WTC11 (cell line): ENCODE measurements around the gene TPP1.

Experiments used
- ESRRA ChIP-seq: sonication (generic); formaldehyde crosslinking; IDR thresholded peaks from 2 replicates; pipeline ENCODE4 v1.8.1; 2022; ENCODE audit warnings: mild to moderate bottlenecking, missing genetic modification reagents, borderline replicate concordance
- ETV6 ChIP-seq: sonication (generic); formaldehyde crosslinking; IDR thresholded peaks from 2 replicates; pipeline ENCODE4 v1.8.1; 2022; ENCODE audit warnings: mild to moderate bottlenecking, missing genetic modification reagents
- JUN ChIP-seq: sonication (generic); formaldehyde crosslinking; IDR thresholded peaks from 2 replicates; pipeline ENCODE4 v1.8.0; 2023; ENCODE audit warnings: mild to moderate bottlenecking, missing genetic modification reagents
- NFE2L1 ChIP-seq: sonication (generic); formaldehyde crosslinking; IDR thresholded peaks from 2 replicates; pipeline ENCODE4 v1.8.1; 2023; ENCODE audit warnings: missing genetic modification reagents
- TEAD4 ChIP-seq: sonication (generic); formaldehyde crosslinking; IDR thresholded peaks from 2 replicates; pipeline ENCODE4 v1.8.0; 2022; ENCODE audit warnings: mild to moderate bottlenecking, missing genetic modification reagents
- TF ChIP-seq, protein P1 (sequence below): fragments of 200-600 bp; IDR thresholded peaks from 2 replicates; pipeline ENCODE4 v1.8.0; 2022; ENCODE audit warnings: antibody characterized with exemption
- TF ChIP-seq, protein P2 (sequence below): sonication (generic); formaldehyde crosslinking; IDR thresholded peaks from 2 replicates; pipeline ENCODE4 v1.8.1; 2022; ENCODE audit warnings: mild to moderate bottlenecking, moderate library complexity, missing genetic modification reagents

DNA sequence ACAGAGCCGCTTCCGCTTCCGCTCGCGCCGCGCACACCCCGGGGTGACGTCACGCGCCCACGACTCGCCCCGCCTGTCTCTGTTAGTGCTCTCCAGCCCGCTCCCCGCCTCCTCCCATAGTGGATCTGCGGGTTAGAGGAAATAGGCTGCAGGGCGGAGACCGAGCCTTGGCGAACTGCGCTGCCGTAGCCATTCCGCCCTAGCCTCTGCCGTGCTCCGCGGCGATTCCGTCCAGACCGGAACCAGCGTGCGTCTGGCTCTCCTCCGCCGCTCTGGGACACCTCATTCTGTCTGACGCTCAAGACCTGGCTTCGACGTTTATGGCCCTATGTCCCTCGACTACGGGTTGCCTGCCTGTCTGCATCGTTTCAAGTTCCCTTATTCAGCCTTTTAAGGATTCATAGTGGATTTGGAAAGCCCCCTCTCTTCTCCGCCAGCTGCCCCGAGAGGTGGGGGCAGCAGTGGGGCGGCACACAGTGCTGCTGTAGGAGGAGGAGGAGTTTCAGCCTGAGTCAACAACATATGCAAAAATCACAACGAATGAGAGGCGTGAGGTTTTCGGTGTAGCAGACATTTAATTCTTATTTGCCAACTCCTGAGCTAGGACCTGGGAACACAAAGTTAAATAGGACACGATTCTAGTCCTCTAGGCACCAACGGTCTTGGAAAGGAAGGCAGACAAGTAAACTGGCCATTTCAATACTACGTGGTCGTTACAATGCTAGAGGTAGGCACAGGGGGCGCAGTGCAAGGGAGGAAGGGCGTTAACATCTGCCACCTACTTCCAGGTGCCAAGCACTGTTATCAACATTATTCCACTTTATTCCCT lies 6.8 kb downstream of the TPP1 start, which contains the start of gene TAF10:
- TF ChIP-seq, protein P1, sequence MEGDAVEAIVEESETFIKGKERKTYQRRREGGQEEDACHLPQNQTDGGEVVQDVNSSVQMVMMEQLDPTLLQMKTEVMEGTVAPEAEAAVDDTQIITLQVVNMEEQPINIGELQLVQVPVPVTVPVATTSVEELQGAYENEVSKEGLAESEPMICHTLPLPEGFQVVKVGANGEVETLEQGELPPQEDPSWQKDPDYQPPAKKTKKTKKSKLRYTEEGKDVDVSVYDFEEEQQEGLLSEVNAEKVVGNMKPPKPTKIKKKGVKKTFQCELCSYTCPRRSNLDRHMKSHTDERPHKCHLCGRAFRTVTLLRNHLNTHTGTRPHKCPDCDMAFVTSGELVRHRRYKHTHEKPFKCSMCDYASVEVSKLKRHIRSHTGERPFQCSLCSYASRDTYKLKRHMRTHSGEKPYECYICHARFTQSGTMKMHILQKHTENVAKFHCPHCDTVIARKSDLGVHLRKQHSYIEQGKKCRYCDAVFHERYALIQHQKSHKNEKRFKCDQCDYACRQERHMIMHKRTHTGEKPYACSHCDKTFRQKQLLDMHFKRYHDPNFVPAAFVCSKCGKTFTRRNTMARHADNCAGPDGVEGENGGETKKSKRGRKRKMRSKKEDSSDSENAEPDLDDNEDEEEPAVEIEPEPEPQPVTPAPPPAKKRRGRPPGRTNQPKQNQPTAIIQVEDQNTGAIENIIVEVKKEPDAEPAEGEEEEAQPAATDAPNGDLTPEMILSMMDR, result no peak
- TF ChIP-seq ESRRA (CRISPR knock-in tag), result no peak
- TF ChIP-seq NFE2L1 (CRISPR knock-in tag), result 0 out of 2 replicates have a peak, but pooled peaks have one; percentile 42
- TF ChIP-seq TEAD4 (CRISPR knock-in tag), result no peak
- peak; percentile 80; the same call in 1 of the 2 replicates for TF ChIP-seq ETV6
- TF ChIP-seq, protein P2, sequence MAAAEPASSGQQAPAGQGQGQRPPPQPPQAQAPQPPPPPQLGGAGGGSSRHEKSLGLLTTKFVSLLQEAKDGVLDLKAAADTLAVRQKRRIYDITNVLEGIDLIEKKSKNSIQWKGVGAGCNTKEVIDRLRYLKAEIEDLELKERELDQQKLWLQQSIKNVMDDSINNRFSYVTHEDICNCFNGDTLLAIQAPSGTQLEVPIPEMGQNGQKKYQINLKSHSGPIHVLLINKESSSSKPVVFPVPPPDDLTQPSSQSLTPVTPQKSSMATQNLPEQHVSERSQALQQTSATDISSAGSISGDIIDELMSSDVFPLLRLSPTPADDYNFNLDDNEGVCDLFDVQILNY (CRISPR knock-in tag), result no peak
- no peak for TF ChIP-seq JUN (CRISPR knock-in tag)
